HG03196 (cell line): ENCODE results near the gene MRTFB.
"Not testable (repeated sequence)": the region's sequence is repeated elsewhere in the genome, so short reads cannot be mapped to it uniquely, and the experiment has no call there.

ENCODE experiments used
- ATAC-seq: cut with Tn5 transposase; IDR thresholded peaks from one replicate; pipeline ENCODE4 v1.9.1; 2021; ENCODE audit not compliant: unreplicated experiment

Gene MRTFB

GRCh38 chr16:14182999-14183398 lies 111.9 kb downstream of the MRTFB start:
- no peak for ATAC-seq

GRCh38 chr16:14183962-14184361 lies 112.8 kb downstream of the MRTFB start:
- not testable (repeated sequence) for ATAC-seq

DNA sequence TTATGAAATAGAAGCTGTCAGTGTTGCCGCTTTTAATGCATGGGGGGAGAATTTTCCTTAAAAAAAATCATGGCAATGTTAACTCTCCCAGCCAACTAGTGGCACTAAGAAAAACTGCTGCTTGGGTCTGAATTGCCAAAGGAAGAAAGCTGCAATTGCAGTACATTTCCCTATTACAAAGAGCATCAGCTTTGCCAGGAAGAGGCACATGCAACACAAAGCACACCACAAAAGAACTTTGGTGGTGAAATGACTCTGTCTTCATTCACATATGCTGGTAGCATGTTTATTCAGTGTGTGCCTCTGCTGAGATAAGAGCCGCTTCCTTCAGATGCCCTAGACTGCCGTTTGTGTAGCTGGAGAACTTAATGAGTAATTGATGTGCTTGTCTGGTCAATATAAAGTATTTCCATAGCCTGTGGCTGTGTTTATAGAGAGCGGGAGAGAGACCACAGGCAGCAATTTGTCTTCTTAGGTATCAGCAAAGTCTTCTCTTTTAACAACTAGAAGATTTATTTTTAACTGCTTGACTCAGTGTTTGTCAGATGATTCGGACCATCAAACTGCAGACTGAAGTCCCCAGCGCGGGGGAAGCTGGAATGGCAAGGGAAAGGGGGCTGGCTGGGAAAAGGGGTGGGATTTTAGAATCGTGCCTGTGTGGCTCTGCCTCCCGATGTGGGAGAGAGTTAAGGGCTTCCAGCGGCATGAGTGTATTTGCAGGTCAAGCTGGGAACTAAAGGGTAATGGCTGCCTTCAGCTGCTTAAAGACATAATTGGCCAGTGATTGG lies 115.1 kb downstream of the MRTFB start:
- no peak for ATAC-seq

- ATAC-seq, result no peak
Observed at GRCh38 chr16:14186795-14187221, 115.7 kb downstream of the MRTFB start.

DNA sequence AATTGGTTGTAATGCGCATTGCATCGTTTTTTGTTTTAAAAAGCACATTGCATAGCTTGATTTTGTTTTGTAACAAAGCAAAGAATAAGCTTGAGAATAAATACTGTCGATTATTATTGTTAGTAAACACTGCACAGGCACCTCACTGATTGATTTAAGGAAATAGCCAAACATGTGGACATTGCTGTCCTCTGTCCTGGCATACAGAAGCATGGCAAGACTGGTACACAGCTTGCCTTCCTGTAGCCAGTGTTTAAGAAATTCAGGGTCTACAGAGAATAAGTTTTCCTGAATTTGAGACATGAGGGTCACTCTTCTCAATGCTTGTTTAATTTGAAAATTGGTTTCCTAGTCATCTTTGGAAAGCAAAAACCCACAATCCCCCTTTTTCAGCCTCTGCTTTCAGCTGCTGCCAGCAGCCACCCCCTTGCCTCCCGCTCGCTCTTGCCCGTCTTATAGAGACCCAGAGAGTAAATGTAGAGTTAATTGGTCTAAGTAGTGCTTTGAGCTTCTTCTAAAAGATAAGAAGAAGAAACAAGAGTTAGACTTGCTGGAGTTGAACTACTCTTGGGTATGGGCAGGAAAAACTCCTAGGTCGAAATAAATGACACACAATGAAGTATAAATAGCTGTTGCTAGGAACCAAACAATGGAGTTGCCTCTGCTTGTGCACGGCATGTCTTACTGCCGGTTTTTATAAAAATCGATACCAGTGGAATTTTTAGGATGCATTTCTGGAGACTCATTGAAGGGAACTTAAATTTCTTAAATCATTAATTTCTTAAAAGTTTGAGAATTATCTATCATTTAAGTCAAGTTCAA lies 116.6 kb downstream of the MRTFB start:
- no peak for ATAC-seq

GRCh38 chr16:14193316-14193871 lies 122.3 kb downstream of the MRTFB start:
- no peak for ATAC-seq

GRCh38 chr16:14194721-14195120 lies 123.6 kb downstream of the MRTFB start:
- ATAC-seq, result no peak

- ATAC-seq, result no peak
Observed at GRCh38 chr16:14196011-14196410, 124.9 kb downstream of the MRTFB start.

- no peak for ATAC-seq
Observed at GRCh38 chr16:14196539-14196938, 125.4 kb downstream of the MRTFB start.

DNA sequence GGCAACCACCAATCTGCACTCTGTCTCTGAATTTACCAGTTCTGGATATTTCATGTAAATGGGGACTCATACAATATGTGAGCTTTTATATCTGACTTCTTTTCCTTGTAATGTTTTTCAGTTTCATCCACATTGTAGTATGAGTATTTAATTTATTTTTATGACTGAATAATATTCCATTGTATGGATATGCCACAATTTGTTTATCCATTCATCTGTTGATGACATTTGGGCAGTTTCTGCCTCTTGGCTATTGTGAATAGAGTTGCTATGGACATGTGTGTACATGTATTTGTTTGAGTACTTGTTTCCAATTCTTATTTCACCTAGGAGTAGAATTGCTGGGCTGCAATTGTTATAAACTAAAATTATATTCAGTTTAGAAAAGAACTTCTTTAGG lies 126.9 kb downstream of the MRTFB start:
- ATAC-seq, result no peak

DNA sequence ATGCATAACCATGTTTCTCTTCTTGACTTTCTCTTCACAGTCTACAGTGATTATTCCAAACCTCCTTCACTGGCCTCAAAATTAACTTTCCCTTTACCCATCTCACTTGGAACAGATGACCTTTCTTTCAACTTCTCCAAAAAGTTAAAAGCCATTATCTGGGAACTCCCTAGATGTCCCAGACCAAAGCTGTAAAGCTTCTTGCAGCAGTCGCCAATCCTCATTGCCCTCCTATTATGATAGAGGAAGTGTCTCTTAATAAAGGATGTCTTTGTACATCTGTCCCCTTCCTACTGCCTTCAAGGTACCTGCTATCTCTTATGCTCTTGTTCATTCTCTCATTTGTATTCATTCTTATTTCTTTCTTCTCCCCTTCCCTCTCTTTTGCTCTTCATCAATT lies 127.5 kb downstream of the MRTFB start:
- ATAC-seq, result no peak

- no peak for ATAC-seq
Observed at GRCh38 chr16:14199199-14199598, 128.1 kb downstream of the MRTFB start.

GRCh38 chr16:14199624-14200023 lies 128.5 kb downstream of the MRTFB start:
- no peak for ATAC-seq

DNA sequence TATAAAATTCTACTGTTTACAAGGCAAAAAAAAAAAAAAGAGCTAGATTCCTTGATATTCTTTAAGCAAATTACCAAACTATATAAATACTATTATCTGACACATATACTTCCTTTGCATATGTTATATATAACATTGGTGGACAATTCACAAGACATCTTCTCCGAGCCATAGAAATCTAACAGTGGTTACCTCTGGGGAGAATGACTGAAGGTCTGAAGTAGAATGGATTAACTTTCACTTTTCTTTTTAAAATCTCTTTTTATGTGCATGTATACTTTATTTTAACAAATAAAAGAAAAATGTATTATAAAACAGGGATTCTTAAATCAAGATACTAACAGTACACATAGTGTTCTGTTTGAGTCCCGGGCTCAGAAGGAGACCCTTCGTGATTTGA lies 131.0 kb downstream of the MRTFB start:
- ATAC-seq, result no peak

- ATAC-seq, result no peak
Observed at GRCh38 chr16:14202697-14203096, 131.6 kb downstream of the MRTFB start.

GRCh38 chr16:14203166-14203565 lies 132.0 kb downstream of the MRTFB start:
- no peak for ATAC-seq

GRCh38 chr16:14205666-14206065 lies 134.5 kb downstream of the MRTFB start:
- no peak for ATAC-seq

DNA sequence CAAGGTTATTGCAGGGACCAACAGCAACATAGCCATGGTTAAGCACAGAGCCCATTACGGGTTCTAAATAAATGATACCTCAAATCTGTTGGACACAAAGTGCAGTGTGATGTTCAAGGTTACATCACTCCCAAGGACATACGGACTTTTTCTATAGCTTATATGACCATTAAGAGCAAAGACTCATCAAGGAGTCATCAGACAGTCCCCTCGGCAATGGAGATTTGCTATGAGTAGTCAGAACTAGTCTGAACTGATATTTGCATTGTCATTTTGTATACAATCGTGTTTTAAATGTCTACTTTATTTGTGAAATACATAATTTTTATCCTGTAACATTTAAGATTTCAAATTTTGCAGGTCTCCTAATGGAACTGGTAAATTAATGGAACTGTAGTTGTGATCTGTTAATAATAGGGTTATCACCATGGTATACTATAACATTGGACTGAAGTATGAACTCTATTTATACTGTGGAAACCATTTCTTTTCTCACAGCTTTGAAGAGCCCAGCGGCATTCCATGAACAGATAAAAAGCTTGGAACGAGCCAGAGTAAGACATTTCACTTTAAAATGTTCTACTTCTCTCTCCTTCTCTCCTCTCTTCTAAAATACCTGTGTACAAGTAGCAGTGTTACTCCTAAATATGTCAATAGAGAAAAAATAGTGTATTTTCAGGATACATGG lies 140.9 kb downstream of the MRTFB start:
- no peak for ATAC-seq

DNA sequence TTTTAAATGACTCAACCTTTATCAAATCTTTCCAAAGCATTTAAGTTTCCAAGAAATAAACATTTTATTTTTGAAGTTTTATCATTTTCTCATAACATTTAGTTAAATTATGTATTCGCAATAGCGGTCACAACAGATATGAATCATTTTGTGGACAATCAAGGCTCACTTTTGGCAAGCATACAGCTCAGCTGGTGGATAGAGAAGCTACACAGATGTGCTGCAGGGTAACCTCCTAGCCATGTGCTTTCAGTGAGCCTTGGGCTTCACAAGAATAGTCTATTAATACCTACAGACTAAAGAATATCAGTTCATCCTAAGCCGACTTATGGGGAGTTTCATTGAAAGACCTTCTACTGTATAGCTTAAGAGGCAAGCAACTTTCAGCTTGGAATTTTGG lies 144.8 kb downstream of the MRTFB start:
- ATAC-seq, result no peak

- ATAC-seq, result no peak
Observed at GRCh38 chr16:14219983-14220382, 148.9 kb downstream of the MRTFB start.

DNA sequence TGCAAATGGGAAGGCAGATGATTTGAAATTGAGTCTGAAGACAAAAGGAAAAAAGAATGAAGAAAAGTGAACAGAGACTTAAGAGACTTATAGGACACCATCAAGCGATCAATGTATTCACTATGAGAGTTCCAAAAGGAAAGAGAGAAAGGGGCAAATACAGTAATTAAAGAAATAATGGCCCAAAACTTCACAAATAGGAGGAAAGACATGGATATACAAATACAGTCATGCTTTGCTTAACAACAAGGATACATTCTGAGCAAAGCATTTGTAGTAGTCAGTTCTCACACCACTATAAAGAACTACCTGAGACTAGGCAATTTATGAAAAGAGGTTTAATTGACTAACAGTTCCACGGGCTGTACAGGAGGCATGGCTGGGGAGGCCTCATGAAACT lies 152.5 kb downstream of the MRTFB start:
- ATAC-seq, result no peak
